ENCODE results near the gene RABL2B. TPM values are rescaled to one million over a fixed set of nuclear protein-coding genes. Genes with fewer than 3 reads are reported as not detected.
"Not testable (repeated sequence)": the region's sequence is repeated elsewhere in the genome, so short reads cannot be mapped to it uniquely, and the experiment has no call there.

RABL2B gene
- total RNA-seq, 1 experiment from 2014 or later, result 19.0 TPM

DNA sequence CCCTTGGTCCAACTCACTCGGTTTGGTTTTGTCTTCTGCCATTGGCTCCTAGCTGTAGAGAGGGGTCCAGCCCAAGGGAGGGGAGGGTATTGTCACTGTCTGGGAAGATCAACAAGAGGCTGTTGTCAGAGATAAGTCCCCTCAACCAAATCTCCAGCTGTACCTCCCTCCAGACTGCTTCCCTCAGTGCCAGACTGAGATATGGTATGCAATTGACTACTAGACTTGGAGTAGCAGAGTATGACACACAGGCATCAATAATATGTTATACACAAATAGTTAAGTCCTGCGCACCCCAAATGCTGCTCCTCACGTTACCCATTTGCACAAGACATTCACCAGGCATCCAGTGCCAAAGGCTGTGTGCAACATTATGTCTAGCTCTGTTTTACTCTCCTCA lies 1.2 kb downstream of the RABL2B start:
- not testable (repeated sequence) for H2BK12ac ChIP-seq (ENCODE audit: insufficient read length, low read depth, low read length); H3K9ac ChIP-seq (ENCODE audit: extremely low read depth, insufficient read length, low read length); H3K4me2 ChIP-seq (ENCODE audit: insufficient read depth, insufficient read length, low read length); H2BK120ac ChIP-seq (ENCODE audit: low read depth, low read length, poor library complexity, severe bottlenecking); H3K9me3 Mint-ChIP-seq; H4K91ac ChIP-seq (ENCODE audit: insufficient read length, low read depth, low read length); H3K27ac Mint-ChIP-seq; H3K36me3 Mint-ChIP-seq (ENCODE audit: insufficient read depth in 1 of 3, low read depth in 3 of 3); H3K23ac ChIP-seq (ENCODE audit: insufficient read length, low read depth, low read length); H3K4me1 ChIP-seq (ENCODE audit: insufficient read depth, low read length); H3K18ac ChIP-seq (ENCODE audit: insufficient read length, low read depth, low read length); H3K56ac ChIP-seq (ENCODE audit: insufficient read length, low read depth, low read length); H3K27ac ChIP-seq (ENCODE audit: insufficient read length, low read depth, low read length); H2AFZ ChIP-seq (ENCODE audit: low read length); H3K79me1 ChIP-seq (ENCODE audit: insufficient read depth, low read depth, low read length, poor library complexity, severe bottlenecking); H2AK5ac ChIP-seq (ENCODE audit: insufficient read length, low read length); H3K27me3 Mint-ChIP-seq (ENCODE audit: low read depth); DNase-seq; H3K23me2 ChIP-seq (ENCODE audit: insufficient read length, low read depth, low read length, poor library complexity, severe bottlenecking); H2BK5ac ChIP-seq (ENCODE audit: insufficient read length, low read length); H3K27me3 ChIP-seq (ENCODE audit: insufficient read depth, low read length); H3T11ph ChIP-seq (ENCODE audit: low read length); H4K5ac ChIP-seq (ENCODE audit: insufficient read length, low read depth, low read length); H3K14ac ChIP-seq (ENCODE audit: insufficient read depth, low read length); H3K79me2 ChIP-seq (ENCODE audit: insufficient read depth, low read length); H4K20me1 ChIP-seq (ENCODE audit: control insufficient read depth, insufficient read depth, insufficient read length); H2BK15ac ChIP-seq (ENCODE audit: low read depth, low read length); H4K8ac ChIP-seq (replicated peaks; ENCODE audit: insufficient read length, low read depth, low read length); H2BK20ac ChIP-seq (ENCODE audit: low read depth, low read length, poor library complexity, severe bottlenecking); H3K9me3 ChIP-seq (ENCODE audit: control insufficient read depth, low read depth, low read length); H3K4ac ChIP-seq (ENCODE audit: low read depth, low read length); H3K4me1 Mint-ChIP-seq
- H3K4me3 Mint-ChIP-seq, result peak overlapping the region; percentile 53 to 74
- WGBS (ENCODE audit: extremely low coverage, insufficient read length, low lambda C conversion rate), result no CpG with 5 or more reads among the region's 3 CpGs

- not testable (repeated sequence) for H3K4me2 ChIP-seq (ENCODE audit: insufficient read depth, insufficient read length, low read length); H3K27ac ChIP-seq (ENCODE audit: insufficient read length, low read depth, low read length); H2BK5ac ChIP-seq (ENCODE audit: insufficient read length, low read length); H2BK15ac ChIP-seq (ENCODE audit: low read depth, low read length); H4K5ac ChIP-seq (ENCODE audit: insufficient read length, low read depth, low read length); H3K4me1 Mint-ChIP-seq; H3K18ac ChIP-seq (ENCODE audit: insufficient read length, low read depth, low read length); H3K27me3 Mint-ChIP-seq (ENCODE audit: low read depth); H4K20me1 ChIP-seq (ENCODE audit: control insufficient read depth, insufficient read depth, insufficient read length); H3K56ac ChIP-seq (ENCODE audit: insufficient read length, low read depth, low read length); H3K9me3 Mint-ChIP-seq; H3K4me1 ChIP-seq (ENCODE audit: insufficient read depth, low read length); H2BK12ac ChIP-seq (ENCODE audit: insufficient read length, low read depth, low read length); H3K27ac Mint-ChIP-seq; H3K14ac ChIP-seq (ENCODE audit: insufficient read depth, low read length); H3K27me3 ChIP-seq (ENCODE audit: insufficient read depth, low read length); H3K4me3 Mint-ChIP-seq; H4K8ac ChIP-seq (replicated peaks; ENCODE audit: insufficient read length, low read depth, low read length); H3K36me3 Mint-ChIP-seq (ENCODE audit: insufficient read depth in 1 of 3, low read depth in 3 of 3); H3K23ac ChIP-seq (ENCODE audit: insufficient read length, low read depth, low read length); H3K79me2 ChIP-seq (ENCODE audit: insufficient read depth, low read length); H4K91ac ChIP-seq (ENCODE audit: insufficient read length, low read depth, low read length); DNase-seq; H2BK20ac ChIP-seq (ENCODE audit: low read depth, low read length, poor library complexity, severe bottlenecking); H3K23me2 ChIP-seq (ENCODE audit: insufficient read length, low read depth, low read length, poor library complexity, severe bottlenecking); H2BK120ac ChIP-seq (ENCODE audit: low read depth, low read length, poor library complexity, severe bottlenecking); H3T11ph ChIP-seq (ENCODE audit: low read length); H2AK5ac ChIP-seq (ENCODE audit: insufficient read length, low read length); H2AFZ ChIP-seq (ENCODE audit: low read length); H3K4ac ChIP-seq (ENCODE audit: low read depth, low read length); H3K79me1 ChIP-seq (ENCODE audit: insufficient read depth, low read depth, low read length, poor library complexity, severe bottlenecking); H3K9me3 ChIP-seq (ENCODE audit: control insufficient read depth, low read depth, low read length); H3K9ac ChIP-seq (ENCODE audit: extremely low read depth, insufficient read length, low read length)
- WGBS (ENCODE audit: extremely low coverage, insufficient read length, low lambda C conversion rate), result no CpG with 5 or more reads among the region's 4 CpGs
These were observed 3.2 kb downstream of the RABL2B start for GRCh38 chr22:50780244-50780643.
